ENCODE measurements around the gene LMNTD1.
"Not testable (repeated sequence)": the region's sequence is repeated elsewhere in the genome, so short reads cannot be mapped to it uniquely, and the experiment has no call there.

Gene LMNTD1

GRCh38 chr12:25553098-25553497, at the start of gene LMNTD1:
LMNTD1 (minus strand) TSS chr12:25553283; CDS start chr12:25552959, 324 bp downstream.
- peaks cover 5% of the 10 kb centered on the region for H3K4me1 Mint-ChIP-seq (ENCODE audit: low read depth)

GRCh38 chr12:25598956-25599355, 45.9 kb upstream of the LMNTD1 start:
- DNase-seq = no peak
- Mint-ChIP-seq H3K4me1 (ENCODE audit: low read depth) (peaks cover 30% of the 10 kb centered on the region), H3K36me3 (ENCODE audit: low read depth) (no peaks in the 10 kb centered on the region), H3K4me3 (no peak overlapping the region), H3K27ac (no peak overlapping the region), H3K9me3 (peaks cover 18% of the 10 kb centered on the region), H3K27me3 (no peaks in the 10 kb centered on the region)

More at GRCh38 chr12:25553098-25553497, at the start of gene LMNTD1:
- Mint-ChIP-seq H3K27me3 (no peaks in the 10 kb centered on the region), H3K27ac (no peak within 1 kb of the TSS), H3K36me3 (ENCODE audit: low read depth) (no peaks in the 10 kb centered on the region), H3K4me3 (no peak within 1 kb of the TSS), H3K9me3 (peaks cover 1% of the 10 kb centered on the region)
- no peak for DNase-seq

- H3K36me3 Mint-ChIP-seq (ENCODE audit: low read depth); DNase-seq; H3K27me3 Mint-ChIP-seq; H3K4me3 Mint-ChIP-seq: not testable (repeated sequence)
- H3K9me3 Mint-ChIP-seq = peaks cover 24% of the 10 kb centered on the region
- peak overlapping the region; percentile 37 for H3K27ac Mint-ChIP-seq
- peaks cover 35% of the 10 kb centered on the region for H3K4me1 Mint-ChIP-seq (ENCODE audit: low read depth)
These were observed 42.4 kb upstream of the LMNTD1 start for GRCh38 chr12:25595496-25595895.

GRCh38 chr12:25594376-25594775, 41.3 kb upstream of the LMNTD1 start:
- Mint-ChIP-seq H3K4me1 (ENCODE audit: low read depth) (peaks cover 45% of the 10 kb centered on the region), H3K27me3 (no peaks in the 10 kb centered on the region), H3K36me3 (ENCODE audit: low read depth) (no peaks in the 10 kb centered on the region), H3K4me3 (no peak overlapping the region), H3K27ac (no peak overlapping the region), H3K9me3 (peaks cover 21% of the 10 kb centered on the region)
- no peak for DNase-seq

GRCh38 chr12:25592725-25593495, 39.8 kb upstream of the LMNTD1 start:
- H3K36me3 Mint-ChIP-seq (ENCODE audit: low read depth) = no peaks in the 10 kb centered on the region
- no peak overlapping the region for H3K27ac Mint-ChIP-seq
- peaks cover 48% of the 10 kb centered on the region for H3K4me1 Mint-ChIP-seq (ENCODE audit: low read depth)
- DNase-seq = no peak
- H3K9me3 Mint-ChIP-seq = peaks cover 22% of the 10 kb centered on the region
- no peaks in the 10 kb centered on the region for H3K27me3 Mint-ChIP-seq
- no peak overlapping the region for H3K4me3 Mint-ChIP-seq

GRCh38 chr12:25591144-25591543, 38.1 kb upstream of the LMNTD1 start:
- Mint-ChIP-seq H3K9me3 (peaks cover 19% of the 10 kb centered on the region), H3K27ac (no peak overlapping the region), H3K36me3 (ENCODE audit: low read depth) (peaks cover 2% of the 10 kb centered on the region), H3K27me3 (no peaks in the 10 kb centered on the region), H3K4me1 (ENCODE audit: low read depth) (peaks cover 41% of the 10 kb centered on the region), H3K4me3 (no peak overlapping the region)
- DNase-seq = no peak

GRCh38 chr12:25590011-25590721, 37.1 kb upstream of the LMNTD1 start:
- peak; percentile 38 for DNase-seq
- Mint-ChIP-seq H3K4me3 (no peak overlapping the region), H3K9me3 (peaks cover 15% of the 10 kb centered on the region), H3K36me3 (ENCODE audit: low read depth) (peaks cover 2% of the 10 kb centered on the region), H3K27ac (peak overlapping the region; percentile 81), H3K27me3 (no peaks in the 10 kb centered on the region), H3K4me1 (ENCODE audit: low read depth) (peaks cover 34% of the 10 kb centered on the region)

- Mint-ChIP-seq H3K9me3 (peaks cover 15% of the 10 kb centered on the region), H3K4me3 (no peak overlapping the region), H3K36me3 (ENCODE audit: low read depth) (peaks cover 2% of the 10 kb centered on the region), H3K27ac (no peak overlapping the region), H3K4me1 (ENCODE audit: low read depth) (peaks cover 24% of the 10 kb centered on the region), H3K27me3 (no peaks in the 10 kb centered on the region)
- DNase-seq = no peak
These were observed 34.3 kb upstream of the LMNTD1 start for GRCh38 chr12:25587346-25587745.

GRCh38 chr12:25585662-25586061, 32.6 kb upstream of the LMNTD1 start:
- H3K4me3 Mint-ChIP-seq = no peak overlapping the region
- no peak overlapping the region for H3K27ac Mint-ChIP-seq
- H3K27me3 Mint-ChIP-seq = no peaks in the 10 kb centered on the region
- H3K4me1 Mint-ChIP-seq (ENCODE audit: low read depth) = peaks cover 17% of the 10 kb centered on the region
- DNase-seq = no peak
- H3K9me3 Mint-ChIP-seq = peaks cover 9% of the 10 kb centered on the region
- peaks cover 2% of the 10 kb centered on the region for H3K36me3 Mint-ChIP-seq (ENCODE audit: low read depth)

GRCh38 chr12:25585021-25585523, 32.0 kb upstream of the LMNTD1 start:
- H3K27ac Mint-ChIP-seq = no peak overlapping the region
- peaks cover 9% of the 10 kb centered on the region for H3K9me3 Mint-ChIP-seq
- no peak for DNase-seq
- no peaks in the 10 kb centered on the region for H3K27me3 Mint-ChIP-seq
- no peak overlapping the region for H3K4me3 Mint-ChIP-seq
- peaks cover 2% of the 10 kb centered on the region for H3K36me3 Mint-ChIP-seq (ENCODE audit: low read depth)
- H3K4me1 Mint-ChIP-seq (ENCODE audit: low read depth) = peaks cover 11% of the 10 kb centered on the region

GRCh38 chr12:25584596-25584995, 31.5 kb upstream of the LMNTD1 start:
- H3K4me1 Mint-ChIP-seq (ENCODE audit: low read depth) = peaks cover 6% of the 10 kb centered on the region
- DNase-seq = no peak

GRCh38 chr12:25583545-25583944, 30.5 kb upstream of the LMNTD1 start:
- Mint-ChIP-seq H3K36me3 (ENCODE audit: low read depth) (peaks cover 2% of the 10 kb centered on the region), H3K4me1 (ENCODE audit: low read depth) (peaks cover 3% of the 10 kb centered on the region), H3K27me3 (no peaks in the 10 kb centered on the region), H3K27ac (no peak overlapping the region), H3K9me3 (peaks cover 9% of the 10 kb centered on the region), H3K4me3 (no peak overlapping the region)
- no peak for DNase-seq

More at GRCh38 chr12:25584596-25584995, 31.5 kb upstream of the LMNTD1 start:
- Mint-ChIP-seq H3K9me3 (peaks cover 9% of the 10 kb centered on the region), H3K27ac (no peak overlapping the region), H3K36me3 (ENCODE audit: low read depth) (peaks cover 2% of the 10 kb centered on the region), H3K4me3 (no peak overlapping the region), H3K27me3 (no peaks in the 10 kb centered on the region)

GRCh38 chr12:25581067-25581466, 28.0 kb upstream of the LMNTD1 start:
- no peaks in the 10 kb centered on the region for H3K9me3 Mint-ChIP-seq

GRCh38 chr12:25578411-25579143, 25.5 kb upstream of the LMNTD1 start:
- Mint-ChIP-seq H3K27ac (no peak overlapping the region), H3K27me3 (no peaks in the 10 kb centered on the region), H3K36me3 (ENCODE audit: low read depth) (no peaks in the 10 kb centered on the region), H3K4me3 (no peak overlapping the region), H3K9me3 (peaks cover 2% of the 10 kb centered on the region), H3K4me1 (ENCODE audit: low read depth) (no peaks in the 10 kb centered on the region)
- DNase-seq = no peak

More at GRCh38 chr12:25581067-25581466, 28.0 kb upstream of the LMNTD1 start:
- no peak overlapping the region for H3K4me3 Mint-ChIP-seq
- no peak overlapping the region for H3K27ac Mint-ChIP-seq
- no peak for DNase-seq
- peaks cover 3% of the 10 kb centered on the region for H3K4me1 Mint-ChIP-seq (ENCODE audit: low read depth)
- no peaks in the 10 kb centered on the region for H3K36me3 Mint-ChIP-seq (ENCODE audit: low read depth)
- no peaks in the 10 kb centered on the region for H3K27me3 Mint-ChIP-seq
